GM12878 (cell line): ENCODE data around the gene LRRC61. TPM values are rescaled to one million over a fixed set of nuclear protein-coding genes. Genes with fewer than 3 reads are reported as not detected.

Source experiments
- ATAC-seq: fragments of 200-7000 bp; cut with Tn5 transposase; 3 replicates; pipeline ENCODE4 v1.9.1; 2020; ENCODE audit warnings: mild to moderate bottlenecking, moderate library complexity
- BruUV-seq: library from RNA; stranded (reverse); fragments of 400-500 nt; replicated peaks from 2 replicates; lab custom pipeline; 2021; lab: Mats Ljungman, UMichigan
- CTCF ChIA-PET: fragments of 300-600 bp; sonication (Branson Sonifier 250); formaldehyde crosslinking; extraction: SDS; loops from one replicate; lab custom pipeline; 2021; ENCODE audit warnings: inconsistent platforms; lab: Yijun Ruan, JAX
- POLR2A ChIA-PET: fragments of 350-600 bp; formaldehyde crosslinking; extraction: SDS; loops from one replicate; lab custom pipeline; 2021; ENCODE audit warnings: inconsistent platforms; lab: Charles Lee
- RAD21 ChIA-PET: fragments of 300-600 bp; sonication (Branson Sonifier 250); formaldehyde crosslinking; loops from one replicate; lab custom pipeline; 2023; ENCODE audit warnings: antibody characterized with exemption; ENCODE audit not compliant: unreplicated experiment; lab: Charles Lee
- SMC1A ChIA-PET: fragments of 300-600 bp; sonication (Branson Sonifier 250); formaldehyde crosslinking; loops from one replicate; lab custom pipeline; 2023; ENCODE audit not compliant: unreplicated experiment, uncharacterized antibody; lab: Charles Lee
- DNase-seq: peaks from one replicate; pipeline ENCODE4 v3.0.0-alpha.2; 2011; ENCODE audit warnings: low read depth, low spot score
- FAIRE-seq: peaks from 3 replicates; lab custom pipeline; 2011; peaks lifted over from hg19 to GRCh38; lab: Jason Lieb, UNC
- H2AFZ ChIP-seq: 2 replicates; pipeline ENCODE4 v1.6.0; 2011; ENCODE audit warnings: low read depth, low read length, control low read depth; ENCODE audit not compliant: control insufficient read depth
- H3K27ac ChIP-seq: 2 replicates; pipeline ENCODE4 v1.5.1; 2011; ENCODE audit warnings: control low read depth; ENCODE audit not compliant: control insufficient read depth, insufficient read depth
- H3K27me3 ChIP-seq, 2 experiments: replicated peaks in 1 of 2; 2 replicates each; pipeline versions ENCODE4 v1.6.0 to v1.6.1; 2011; ENCODE audit warnings: low read length in 1 of 2; ENCODE audit not compliant: control insufficient read depth in 2 of 2, insufficient read depth in 2 of 2
- H3K36me3 ChIP-seq, 2 experiments: 2 replicates each; pipeline ENCODE4 v1.5.1; 2011; ENCODE audit warnings: low read length in 1 of 2; ENCODE audit not compliant: control insufficient read depth in 2 of 2, insufficient read depth in 2 of 2
- H3K4me1 ChIP-seq: 2 replicates; pipeline ENCODE4 v1.6.1; 2011; ENCODE audit warnings: mild to moderate bottlenecking, low read length, moderate library complexity, mixed read lengths; ENCODE audit not compliant: control insufficient read depth, insufficient read depth
- H3K4me2 ChIP-seq: 2 replicates; pipeline ENCODE4 v1.6.0; 2011; ENCODE audit warnings: control low read depth; ENCODE audit not compliant: control insufficient read depth, insufficient read depth
- H3K4me3 ChIP-seq: fragments of 200-600 bp; sonication (generic); 2 replicates; pipeline ENCODE4 v1.5.1; 2016
- H3K79me2 ChIP-seq: 2 replicates; pipeline ENCODE4 v1.6.0; 2011; ENCODE audit warnings: low read length; ENCODE audit not compliant: control insufficient read depth, insufficient read depth
- H3K9ac ChIP-seq: 2 replicates; pipeline ENCODE4 v1.8.0; 2011; ENCODE audit warnings: low read length, control low read depth, mixed read lengths; ENCODE audit not compliant: control insufficient read depth, insufficient read depth
- H3K9me3 ChIP-seq: replicated peaks from 3 replicates; pipeline ENCODE4 v1.5.1; 2011; ENCODE audit warnings: mild to moderate bottlenecking, low read length; ENCODE audit not compliant: control insufficient read depth, insufficient read depth
- H4K20me1 ChIP-seq: 2 replicates; pipeline ENCODE4 v1.6.0; 2011; ENCODE audit not compliant: control insufficient read depth, insufficient read depth
- CEBPB ChIP-seq, 2 experiments: fragments of 150-350 bp in 1 of 2; IDR thresholded peaks; 2 replicates each; pipeline ENCODE4 v1.6.1; 2012 to 2014; ENCODE audit warnings: low read depth in 2 of 2, low read length in 2 of 2, borderline replicate concordance in 1 of 2, inconsistent platforms in 1 of 2
- CHD4 ChIP-seq: fragments of 200-600 bp; sonication (generic); IDR thresholded peaks from 2 replicates; pipeline ENCODE4 v1.6.1; 2016; ENCODE audit warnings: mild to moderate bottlenecking
- CREB1 ChIP-seq: IDR thresholded peaks from 2 replicates; pipeline ENCODE4 v1.6.1; 2012; ENCODE audit warnings: low read depth, mild to moderate bottlenecking, inconsistent platforms
- POLR2AphosphoS2 ChIP-seq: IDR thresholded peaks from 2 replicates; pipeline ENCODE4 v1.6.1; 2011; ENCODE audit warnings: low read depth, mild to moderate bottlenecking, low read length, improper control_type of control experiment, moderate library complexity
- RAD51 ChIP-seq: fragments of 450-650 bp; IDR thresholded peaks from 2 replicates; pipeline ENCODE4 v1.6.1; 2016; ENCODE audit warnings: moderate library complexity, mild to moderate bottlenecking, inconsistent platforms
- RELB ChIP-seq: fragments of 450-650 bp; IDR thresholded peaks from 2 replicates; pipeline ENCODE4 v1.6.1; 2017; ENCODE audit warnings: low read depth, mild to moderate bottlenecking, moderate library complexity
- RUNX3 ChIP-seq: IDR thresholded peaks from 2 replicates; pipeline ENCODE4 v1.6.1; 2012; ENCODE audit warnings: low read length, inconsistent platforms
- YY1 ChIP-seq: IDR thresholded peaks from 2 replicates; pipeline ENCODE4 v1.6.1; 2011; ENCODE audit warnings: low read depth, mild to moderate bottlenecking, low read length
- ZNF207 ChIP-seq: fragments of 450-650 bp; IDR thresholded peaks from 2 replicates; pipeline ENCODE4 v1.6.1; 2014; ENCODE audit warnings: antibody characterized with exemption, mild to moderate bottlenecking, borderline replicate concordance
- ZNF274 ChIP-seq: IDR thresholded peaks from one replicate; pipeline ENCODE4 v1.8.0; 2011; ENCODE audit not compliant: insufficient read length, insufficient read depth
- ZZZ3 ChIP-seq: IDR thresholded peaks from 2 replicates; pipeline ENCODE4 v1.6.1; 2011; ENCODE audit warnings: low read depth; ENCODE audit not compliant: control insufficient read depth, insufficient read length
- WGBS: methylation state at CpG from one replicate; pipeline ENCODE4 v1.1.6; 2016; ENCODE audit warnings: low lambda C conversion rate; ENCODE audit not compliant: insufficient replicate concordance, insufficient coverage; ENCODE audit errors: missing lambda C conversion rate; 5-methylcytosine and 5-hydroxymethylcytosine counted together
- in situ Hi-C: fragments of 300-500 bp; cut with MboI; formaldehyde crosslinking; loops from 9 replicates; pipeline ENCODE4 v1.14.3; 2018; ENCODE audit warnings: mixed read lengths
- intact Hi-C: fragments of 100-400 bp; cut with micrococcal nuclease; formaldehyde crosslinking; loops from one replicate; pipeline ENCODE4 v1.14.2; 2022; ENCODE audit not compliant: unreplicated experiment
- polyA plus RNA-seq, 11 experiments: library from polyadenylated mRNA; depleted of rRNA in 4 of 11; unstranded in 6 of 11; stranded (reverse) in 5 of 11; fragments of >200 nt; fragmentation: Nextera tagmentation in 4 of 11; fragmentation: Illumina TruSeq in 1 of 11; extraction: Ambion mirVana in 4 of 11; extraction: Trizol in 1 of 11; gene quantifications; 1 replicate in 1 of 11; 2 replicates in 10 of 11; pipeline versions ENCODE4 v1.2.1 to v1.2.3, GENCODE V29; 2011 to 2016; ENCODE audit warnings: inconsistent platforms in 2 of 11, missing spikeins in 2 of 11, low read depth in 1 of 11
- total RNA-seq, 4 experiments: library from RNA; depleted of rRNA in 3 of 4; stranded (reverse); fragments of >200 nt in 3 of 4; fragmentation: Illumina TruSeq in 1 of 4; extraction: Trizol in 1 of 4; gene quantifications; 2 replicates each; pipeline versions ENCODE4 v1.2.1 to v1.2.3, GENCODE V29; 2013 to 2021
- TF ChIP-seq, protein P1 (sequence below): fragments of 450-650 bp; formaldehyde crosslinking; IDR thresholded peaks from 2 replicates; pipeline ENCODE4 v1.4.0; 2022; ENCODE audit warnings: mild to moderate bottlenecking, moderate library complexity
- TF ChIP-seq, protein P2 (sequence below): fragments of 450-650 bp; IDR thresholded peaks from 2 replicates; pipeline ENCODE4 v1.6.1; 2014; ENCODE audit warnings: mild to moderate bottlenecking

LRRC61 gene
- total and polyA plus RNA-seq, 10 of the 15 experiments (the other 5 are each of a cell fraction or from before 2014, with no cell fraction given), result 1.4 to 54.2 (median 21.8) TPM

DNA sequence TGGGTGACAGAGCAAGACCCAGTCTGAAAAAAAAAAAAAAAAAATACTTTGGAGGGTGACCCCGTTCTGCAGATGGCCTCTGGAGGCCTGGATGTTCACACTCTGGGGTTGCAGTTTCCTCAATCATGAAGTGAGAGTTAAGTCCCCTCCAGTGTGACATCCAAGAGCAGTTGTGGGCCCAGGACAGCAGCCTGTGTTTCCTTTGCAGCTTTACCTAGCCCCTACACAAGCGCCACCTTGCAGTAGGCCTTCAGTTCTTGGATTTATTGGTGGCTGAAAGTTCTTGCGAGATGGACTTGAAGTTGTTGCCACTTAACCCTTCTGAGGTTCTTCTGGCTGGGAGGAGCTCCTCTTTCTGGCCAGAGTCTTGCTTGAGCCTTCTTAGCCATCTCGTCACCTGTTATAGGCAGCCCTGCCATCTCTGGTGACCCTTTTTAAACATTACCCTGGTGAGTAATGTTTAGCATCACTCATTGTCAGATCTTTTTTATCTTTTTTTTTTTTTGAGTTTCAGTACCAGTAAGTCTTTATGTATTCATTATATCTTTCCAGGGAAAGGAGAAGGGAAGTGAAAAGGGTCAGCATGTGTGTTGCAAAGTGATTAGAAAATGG is 3.6 kb downstream of the LRRC61 start (continued):
- TF ChIP-seq, protein P1, sequence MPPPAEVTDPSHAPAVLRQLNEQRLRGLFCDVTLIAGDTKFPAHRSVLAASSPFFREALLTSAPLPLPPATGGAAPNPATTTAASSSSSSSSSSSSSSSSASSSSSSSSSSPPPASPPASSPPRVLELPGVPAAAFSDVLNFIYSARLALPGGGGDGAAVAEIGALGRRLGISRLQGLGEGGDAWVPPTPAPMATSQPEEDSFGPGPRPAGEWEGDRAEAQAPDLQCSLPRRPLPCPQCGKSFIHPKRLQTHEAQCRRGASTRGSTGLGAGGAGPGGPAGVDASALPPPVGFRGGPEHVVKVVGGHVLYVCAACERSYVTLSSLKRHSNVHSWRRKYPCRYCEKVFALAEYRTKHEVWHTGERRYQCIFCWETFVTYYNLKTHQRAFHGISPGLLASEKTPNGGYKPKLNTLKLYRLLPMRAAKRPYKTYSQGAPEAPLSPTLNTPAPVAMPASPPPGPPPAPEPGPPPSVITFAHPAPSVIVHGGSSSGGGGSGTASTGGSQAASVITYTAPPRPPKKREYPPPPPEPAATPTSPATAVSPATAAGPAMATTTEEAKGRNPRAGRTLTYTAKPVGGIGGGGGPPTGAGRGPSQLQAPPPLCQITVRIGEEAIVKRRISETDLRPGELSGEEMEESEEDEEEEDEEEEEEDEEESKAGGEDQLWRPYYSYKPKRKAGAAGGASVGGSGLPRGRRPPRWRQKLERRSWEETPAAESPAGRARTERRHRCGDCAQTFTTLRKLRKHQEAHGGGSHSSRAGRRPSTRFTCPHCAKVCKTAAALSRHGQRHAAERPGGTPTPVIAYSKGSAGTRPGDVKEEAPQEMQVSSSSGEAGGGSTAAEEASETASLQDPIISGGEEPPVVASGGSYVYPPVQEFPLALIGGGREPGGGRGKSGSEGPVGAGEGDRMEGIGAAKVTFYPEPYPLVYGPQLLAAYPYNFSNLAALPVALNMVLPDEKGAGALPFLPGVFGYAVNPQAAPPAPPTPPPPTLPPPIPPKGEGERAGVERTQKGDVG (CRISPR knock-in tag), result no peak

DNA sequence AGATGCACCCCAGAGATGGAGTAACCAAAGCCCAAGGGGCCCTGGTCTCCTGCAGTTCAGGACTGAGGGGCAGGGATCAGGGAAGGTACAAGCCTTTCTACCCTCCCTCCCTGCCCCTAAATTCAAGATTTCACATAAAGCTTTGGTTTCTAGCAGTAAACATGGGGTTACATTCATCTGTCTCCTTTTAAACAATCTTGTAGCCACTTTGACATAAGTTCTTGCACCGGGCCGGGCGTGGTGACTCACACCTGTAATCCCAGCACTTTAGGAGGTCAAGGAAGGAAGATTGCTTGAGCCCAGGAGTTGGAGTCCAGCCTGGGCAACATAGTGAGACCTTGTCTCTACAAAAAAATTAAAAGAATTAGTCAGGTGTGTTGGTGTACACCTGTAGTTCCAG is 4.2 kb downstream of the LRRC61 start:
- Histone ChIP-seq H3K79me2 (peaks cover 29% of the 10 kb centered on the region), H3K4me2 (no peak overlapping the region), H4K20me1 (no peaks in the 10 kb centered on the region), H3K27ac (no peak overlapping the region), H3K4me3 (no peak overlapping the region), H2AFZ (no peak overlapping the region), H3K9me3 (no peaks in the 10 kb centered on the region), H3K27me3 (no peaks in the 10 kb centered on the region), H3K9ac (no peak overlapping the region), H3K36me3 (peaks cover 6 to 20% of the 10 kb centered on the region in 2 experiments), H3K4me1 (0 out of 2 replicates have a peak, but pooled peaks cover 3% of the 10 kb centered on the region)
- RAD21 ChIA-PET, result no interaction called here
- CTCF ChIA-PET, result interaction anchor here (0.7 to 1.2 kb wide), 3 partner anchors 17 to 106 kb away, joined by 3 to 5 read pairs (median 3); no protein-coding TSS in a partner anchor
- POLR2A ChIA-PET, result no interaction called here
- intact Hi-C loops, result no loop called here
- FAIRE-seq (no peak), DNase-seq (no peak), ATAC-seq (no peak)
- BruUV-seq, result no TSS peak
- SMC1A ChIA-PET, result interaction anchor here (1.2 kb wide), 1 partner anchor 47 kb away, joined by 4 read pairs; no protein-coding TSS in a partner anchor
- whole genome bisulfite sequencing, result 98% methylated on average over 3 of the region's 3 CpGs
- in situ Hi-C loops, result no loop called here
- TF ChIP-seq ZZZ3 (no peak), CEBPB (IDR thresholded peaks at IDR 0.05; ENCODE audit: borderline replicate concordance in 1 of 2, low read depth in 2 of 2, low read length in 2 of 2) (no peak), CHD4 (no peak), RELB (no peak), RUNX3 (no peak), ZNF207 (no peak), RAD51 (no peak), YY1 (no peak), ZNF274 (no peak), POLR2AphosphoS2 (no peak), CREB1 (no peak)
- TF ChIP-seq, protein P1 (CRISPR knock-in tag), result no peak
- TF ChIP-seq, protein P2, sequence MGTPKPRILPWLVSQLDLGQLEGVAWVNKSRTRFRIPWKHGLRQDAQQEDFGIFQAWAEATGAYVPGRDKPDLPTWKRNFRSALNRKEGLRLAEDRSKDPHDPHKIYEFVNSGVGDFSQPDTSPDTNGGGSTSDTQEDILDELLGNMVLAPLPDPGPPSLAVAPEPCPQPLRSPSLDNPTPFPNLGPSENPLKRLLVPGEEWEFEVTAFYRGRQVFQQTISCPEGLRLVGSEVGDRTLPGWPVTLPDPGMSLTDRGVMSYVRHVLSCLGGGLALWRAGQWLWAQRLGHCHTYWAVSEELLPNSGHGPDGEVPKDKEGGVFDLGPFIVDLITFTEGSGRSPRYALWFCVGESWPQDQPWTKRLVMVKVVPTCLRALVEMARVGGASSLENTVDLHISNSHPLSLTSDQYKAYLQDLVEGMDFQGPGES, result no peak
